GM23338 (cell line): ENCODE data around the gene TSPAN5. TPM values are rescaled to one million over a fixed set of nuclear protein-coding genes. Genes with fewer than 3 reads are reported as not detected.
A peak's percentile ranks its signal among the peaks of the same experiment; 100 is the strongest.

Experiments used
- ATAC-seq: fragments of 200-7000 bp; cut with Tn5 transposase; 3 replicates; pipeline ENCODE4 v1.9.1; 2020
- DNase-seq: peaks from one replicate; pipeline ENCODE4 v3.0.0-alpha.2; 2015; ENCODE audit warnings: low spot score
- H2AFZ ChIP-seq: fragments of 200-600 bp; sonication (generic); 2 replicates; pipeline ENCODE4 v1.8.0; 2016; ENCODE audit warnings: antibody characterized with exemption, mild to moderate bottlenecking, moderate library complexity
- H3F3A ChIP-seq: fragments of 200-600 bp; sonication (generic); replicated peaks from 2 replicates; pipeline ENCODE4 v1.8.0; 2017; ENCODE audit warnings: antibody characterized with exemption, mixed run types, low read depth
- H3K27ac ChIP-seq: fragments of 200-600 bp; sonication (generic); 2 replicates; pipeline ENCODE4 v1.6.1; 2016; ENCODE audit warnings: low read depth
- H3K27me3 ChIP-seq: fragments of 200-600 bp; sonication (generic); 2 replicates; pipeline ENCODE4 v1.8.0; 2016; ENCODE audit warnings: mild to moderate bottlenecking, mixed run types, moderate library complexity; ENCODE audit not compliant: insufficient read depth
- H3K36me3 ChIP-seq: fragments of 200-600 bp; sonication (generic); 2 replicates; pipeline ENCODE4 v1.8.0; 2016; ENCODE audit warnings: mild to moderate bottlenecking; ENCODE audit not compliant: insufficient read depth
- H3K4me1 ChIP-seq: fragments of 200-600 bp; sonication (generic); 2 replicates; pipeline ENCODE4 v1.8.0; 2016; ENCODE audit warnings: mild to moderate bottlenecking, moderate library complexity; ENCODE audit not compliant: insufficient read depth
- H3K4me2 ChIP-seq: fragments of 200-600 bp; sonication (generic); 2 replicates; pipeline ENCODE4 v1.7.1; 2017; ENCODE audit warnings: mixed run types
- H3K4me3 ChIP-seq: fragments of 200-600 bp; sonication (generic); 2 replicates; pipeline ENCODE4 v1.6.1; 2016; ENCODE audit warnings: mixed run types
- H3K79me2 ChIP-seq: fragments of 200-600 bp; sonication (generic); replicated peaks from 2 replicates; pipeline ENCODE4 v1.8.0; 2017; ENCODE audit warnings: mild to moderate bottlenecking; ENCODE audit not compliant: insufficient read depth
- H3K9me2 ChIP-seq: fragments of 200-600 bp; sonication (generic); 2 replicates; pipeline ENCODE4 v1.8.0; 2017; ENCODE audit not compliant: insufficient read depth
- H4K20me1 ChIP-seq: fragments of 200-600 bp; sonication (generic); replicated peaks from 2 replicates; pipeline ENCODE4 v1.8.0; 2017; ENCODE audit warnings: mild to moderate bottlenecking; ENCODE audit not compliant: insufficient read depth
- H3K27ac Mint-ChIP-seq: 2 replicates; pipeline ENCODE4 v1.8.0; 2020; ENCODE audit warnings: inconsistent platforms, mild to moderate bottlenecking, moderate library complexity, mixed read lengths
- H3K27me3 Mint-ChIP-seq: 3 replicates; pipeline ENCODE4 v1.8.0; 2022; ENCODE audit warnings: low read depth, mild to moderate bottlenecking, moderate library complexity, mixed read lengths, inconsistent platforms; ENCODE audit not compliant: insufficient read depth, poor library complexity
- H3K36me3 Mint-ChIP-seq: 3 replicates; pipeline ENCODE4 v1.8.0; 2021; ENCODE audit warnings: low read depth, mild to moderate bottlenecking, inconsistent platforms, moderate library complexity, mixed read lengths
- H3K4me1 Mint-ChIP-seq: 3 replicates; pipeline ENCODE4 v1.8.0; 2020; ENCODE audit warnings: mild to moderate bottlenecking, inconsistent platforms, mixed read lengths
- H3K4me3 Mint-ChIP-seq: 3 replicates; pipeline ENCODE4 v1.8.0; 2021; ENCODE audit warnings: moderate library complexity, mild to moderate bottlenecking, inconsistent platforms, mixed read lengths
- H3K9me3 Mint-ChIP-seq: 3 replicates; pipeline ENCODE4 v1.8.0; 2020; ENCODE audit warnings: moderate library complexity, mild to moderate bottlenecking, inconsistent platforms, mixed read lengths
- CREB1 ChIP-seq: fragments of 250-450 bp; sonication (Bioruptor Pico); IDR thresholded peaks from 2 replicates; pipeline ENCODE4 v1.5.0; 2020; ENCODE audit warnings: low read depth, mild to moderate bottlenecking, moderate library complexity
- CTCF ChIP-seq, 2 experiments: fragments of 200-600 bp in 1 of 2; sonication (generic) in 1 of 2; conservative IDR thresholded peaks; 2 replicates each; pipeline versions ENCODE4 v1.5.1 to v1.6.1; 2016 to 2017; ENCODE audit warnings: antibody characterized with exemption in 2 of 2, low read depth in 2 of 2, mild to moderate bottlenecking in 2 of 2, moderate library complexity in 1 of 2
- ETS1 ChIP-seq: IDR thresholded peaks from 2 replicates; pipeline ENCODE4 v1.6.1; 2016; ENCODE audit warnings: antibody characterized with exemption
- EZH2phosphoT487 ChIP-seq: fragments of 200-600 bp; sonication (generic); IDR thresholded peaks from one replicate; pipeline ENCODE4 v1.8.1; 2018; ENCODE audit warnings: antibody characterized with exemption; ENCODE audit not compliant: unreplicated experiment
- JUNB ChIP-seq: IDR thresholded peaks from one replicate; pipeline ENCODE4 v1.6.1; 2016; ENCODE audit warnings: antibody characterized with exemption; ENCODE audit not compliant: unreplicated experiment
- POLR2AphosphoS5 ChIP-seq: IDR thresholded peaks from 2 replicates; pipeline ENCODE4 v1.6.1; 2016; ENCODE audit warnings: antibody characterized with exemption, low read depth
- STAT1 ChIP-seq: IDR thresholded peaks from one replicate; pipeline ENCODE4 v1.6.1; 2016; ENCODE audit warnings: antibody characterized with exemption; ENCODE audit not compliant: unreplicated experiment
- ZNF114 ChIP-seq: fragments of 250-450 bp; sonication (Bioruptor Pico); IDR thresholded peaks from 2 replicates; pipeline ENCODE4 v1.5.0; 2020; ENCODE audit warnings: mild to moderate bottlenecking, moderate library complexity
- ZNF331 ChIP-seq: fragments of 250-450 bp; sonication (Bioruptor Pico); IDR thresholded peaks from 2 replicates; pipeline ENCODE4 v1.5.0; 2020; ENCODE audit warnings: low read depth, mild to moderate bottlenecking, moderate library complexity
- ZNF462 ChIP-seq: fragments of 250-450 bp; sonication (Bioruptor Pico); IDR thresholded peaks from 2 replicates; pipeline ENCODE4 v1.5.0; 2020; ENCODE audit warnings: mild to moderate bottlenecking, moderate library complexity
- polyA plus RNA-seq: library from polyadenylated mRNA; unstranded; fragments of >200 nt; fragmentation: Nextera tagmentation; extraction: Ambion mirVana; gene quantifications from 2 replicates; pipeline ENCODE4 v1.2.1, GENCODE V29; 2016
- total RNA-seq: library from RNA; depleted of rRNA; stranded (reverse); fragments of >200 nt; shearing (Covaris generic); gene quantifications from 2 replicates; pipeline ENCODE4 v1.2.3, GENCODE V29; 2014
- TF ChIP-seq, protein P1 (sequence below): IDR thresholded peaks from one replicate; pipeline ENCODE4 v1.6.1; 2018; ENCODE audit warnings: antibody characterized with exemption; ENCODE audit not compliant: unreplicated experiment

TSPAN5 gene
- total and polyA plus RNA-seq, 2 experiments from 2014 or later, result 18.6 to 21.5 TPM

DNA sequence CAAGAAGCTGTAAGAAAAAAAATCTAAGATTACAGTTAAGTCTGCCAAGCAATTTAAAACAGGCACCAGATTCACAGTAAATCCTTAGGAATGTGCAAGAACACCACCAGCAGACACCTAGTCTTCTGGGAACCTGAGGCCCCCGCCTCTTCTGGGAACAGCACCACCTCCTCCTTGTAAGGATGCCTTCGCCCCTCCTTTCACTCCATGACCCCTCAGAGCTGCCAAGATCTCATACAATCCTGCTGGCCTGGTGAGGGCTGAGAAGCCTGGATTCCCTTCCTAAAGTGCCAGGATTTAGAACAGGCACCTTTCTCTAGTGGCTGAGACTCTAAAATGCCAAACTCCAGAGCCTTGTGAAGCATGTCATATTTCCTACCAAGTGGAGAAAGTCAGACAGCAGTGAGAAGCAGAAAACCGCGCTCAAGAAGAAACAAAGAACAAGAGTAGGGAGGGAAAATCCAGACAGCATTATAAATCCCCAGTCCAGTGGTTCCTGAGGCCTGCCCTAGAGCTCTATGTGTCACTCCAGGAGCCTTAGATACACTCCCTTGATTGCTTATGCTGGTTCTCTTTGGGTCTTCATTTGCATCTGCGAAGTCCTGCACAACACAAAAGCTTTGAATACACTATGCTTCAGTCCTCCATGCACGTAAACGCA lies 166.4 kb downstream of the TSPAN5 start:
- Mint-ChIP-seq H3K27me3 (peaks cover 2% of the 10 kb centered on the region), H3K27ac (peak overlapping the region; percentile 58; the same call in 1 of the 2 replicates), H3K9me3 (no peaks in the 10 kb centered on the region), H3K36me3 (no peaks in the 10 kb centered on the region), H3K4me1 (peaks cover 25% of the 10 kb centered on the region), H3K4me3 (no peak overlapping the region)
- H3F3A ChIP-seq, result no peaks in the 10 kb centered on the region
- no peak overlapping the region for H2AFZ ChIP-seq
- no peaks in the 10 kb centered on the region for H3K79me2 ChIP-seq
- peaks cover 16% of the 10 kb centered on the region for H3K4me1 ChIP-seq
- H3K9me2 ChIP-seq, result no peaks in the 10 kb centered on the region
- H4K20me1 ChIP-seq, result no peaks in the 10 kb centered on the region; the same call in 1 of the 2 replicates
- DNase-seq, result peak; percentile 22
- ATAC-seq, result peak; percentile 36; the same call in 2 of the 3 replicates
- H3K36me3 ChIP-seq, result no peaks in the 10 kb centered on the region
- TF ChIP-seq ZNF331 (CRISPR knock-in tag), result no peak
- no peak for TF ChIP-seq POLR2AphosphoS5
- no peak for TF ChIP-seq STAT1
- no peak for TF ChIP-seq EZH2phosphoT487
- TF ChIP-seq, protein P1, sequence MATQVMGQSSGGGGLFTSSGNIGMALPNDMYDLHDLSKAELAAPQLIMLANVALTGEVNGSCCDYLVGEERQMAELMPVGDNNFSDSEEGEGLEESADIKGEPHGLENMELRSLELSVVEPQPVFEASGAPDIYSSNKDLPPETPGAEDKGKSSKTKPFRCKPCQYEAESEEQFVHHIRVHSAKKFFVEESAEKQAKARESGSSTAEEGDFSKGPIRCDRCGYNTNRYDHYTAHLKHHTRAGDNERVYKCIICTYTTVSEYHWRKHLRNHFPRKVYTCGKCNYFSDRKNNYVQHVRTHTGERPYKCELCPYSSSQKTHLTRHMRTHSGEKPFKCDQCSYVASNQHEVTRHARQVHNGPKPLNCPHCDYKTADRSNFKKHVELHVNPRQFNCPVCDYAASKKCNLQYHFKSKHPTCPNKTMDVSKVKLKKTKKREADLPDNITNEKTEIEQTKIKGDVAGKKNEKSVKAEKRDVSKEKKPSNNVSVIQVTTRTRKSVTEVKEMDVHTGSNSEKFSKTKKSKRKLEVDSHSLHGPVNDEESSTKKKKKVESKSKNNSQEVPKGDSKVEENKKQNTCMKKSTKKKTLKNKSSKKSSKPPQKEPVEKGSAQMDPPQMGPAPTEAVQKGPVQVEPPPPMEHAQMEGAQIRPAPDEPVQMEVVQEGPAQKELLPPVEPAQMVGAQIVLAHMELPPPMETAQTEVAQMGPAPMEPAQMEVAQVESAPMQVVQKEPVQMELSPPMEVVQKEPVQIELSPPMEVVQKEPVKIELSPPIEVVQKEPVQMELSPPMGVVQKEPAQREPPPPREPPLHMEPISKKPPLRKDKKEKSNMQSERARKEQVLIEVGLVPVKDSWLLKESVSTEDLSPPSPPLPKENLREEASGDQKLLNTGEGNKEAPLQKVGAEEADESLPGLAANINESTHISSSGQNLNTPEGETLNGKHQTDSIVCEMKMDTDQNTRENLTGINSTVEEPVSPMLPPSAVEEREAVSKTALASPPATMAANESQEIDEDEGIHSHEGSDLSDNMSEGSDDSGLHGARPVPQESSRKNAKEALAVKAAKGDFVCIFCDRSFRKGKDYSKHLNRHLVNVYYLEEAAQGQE, result no peak
- TF ChIP-seq CREB1, result no peak
- no peak for TF ChIP-seq CTCF (conservative IDR thresholded peaks at IDR 0.05; ENCODE audit: low read depth in 2 of 2)
- TF ChIP-seq ZNF462, result no peak
- no peak for TF ChIP-seq ZNF114 (CRISPR knock-in tag)
- TF ChIP-seq ETS1, result no peak
- no peak for TF ChIP-seq JUNB
- H3K4me3 ChIP-seq, result no peak overlapping the region
- H3K4me2 ChIP-seq, result no peak overlapping the region
- H3K27me3 ChIP-seq, result no peaks in the 10 kb centered on the region
- no peak overlapping the region for H3K27ac ChIP-seq
